ENCODE measurements around the gene TESK2. TPM values are rescaled to one million over a fixed set of nuclear protein-coding genes. Genes with fewer than 3 reads are reported as not detected.

Gene TESK2
- total and polyA plus RNA-seq, 2 of the 8 experiments (the other 6 are each of a cell fraction or from before 2014, with no cell fraction given): 10.8 to 12.6 TPM

GRCh38 chr1:45405636-45406035 is 85.3 kb downstream of the TESK2 start (continued):
- TF ChIP-seq, protein P1, sequence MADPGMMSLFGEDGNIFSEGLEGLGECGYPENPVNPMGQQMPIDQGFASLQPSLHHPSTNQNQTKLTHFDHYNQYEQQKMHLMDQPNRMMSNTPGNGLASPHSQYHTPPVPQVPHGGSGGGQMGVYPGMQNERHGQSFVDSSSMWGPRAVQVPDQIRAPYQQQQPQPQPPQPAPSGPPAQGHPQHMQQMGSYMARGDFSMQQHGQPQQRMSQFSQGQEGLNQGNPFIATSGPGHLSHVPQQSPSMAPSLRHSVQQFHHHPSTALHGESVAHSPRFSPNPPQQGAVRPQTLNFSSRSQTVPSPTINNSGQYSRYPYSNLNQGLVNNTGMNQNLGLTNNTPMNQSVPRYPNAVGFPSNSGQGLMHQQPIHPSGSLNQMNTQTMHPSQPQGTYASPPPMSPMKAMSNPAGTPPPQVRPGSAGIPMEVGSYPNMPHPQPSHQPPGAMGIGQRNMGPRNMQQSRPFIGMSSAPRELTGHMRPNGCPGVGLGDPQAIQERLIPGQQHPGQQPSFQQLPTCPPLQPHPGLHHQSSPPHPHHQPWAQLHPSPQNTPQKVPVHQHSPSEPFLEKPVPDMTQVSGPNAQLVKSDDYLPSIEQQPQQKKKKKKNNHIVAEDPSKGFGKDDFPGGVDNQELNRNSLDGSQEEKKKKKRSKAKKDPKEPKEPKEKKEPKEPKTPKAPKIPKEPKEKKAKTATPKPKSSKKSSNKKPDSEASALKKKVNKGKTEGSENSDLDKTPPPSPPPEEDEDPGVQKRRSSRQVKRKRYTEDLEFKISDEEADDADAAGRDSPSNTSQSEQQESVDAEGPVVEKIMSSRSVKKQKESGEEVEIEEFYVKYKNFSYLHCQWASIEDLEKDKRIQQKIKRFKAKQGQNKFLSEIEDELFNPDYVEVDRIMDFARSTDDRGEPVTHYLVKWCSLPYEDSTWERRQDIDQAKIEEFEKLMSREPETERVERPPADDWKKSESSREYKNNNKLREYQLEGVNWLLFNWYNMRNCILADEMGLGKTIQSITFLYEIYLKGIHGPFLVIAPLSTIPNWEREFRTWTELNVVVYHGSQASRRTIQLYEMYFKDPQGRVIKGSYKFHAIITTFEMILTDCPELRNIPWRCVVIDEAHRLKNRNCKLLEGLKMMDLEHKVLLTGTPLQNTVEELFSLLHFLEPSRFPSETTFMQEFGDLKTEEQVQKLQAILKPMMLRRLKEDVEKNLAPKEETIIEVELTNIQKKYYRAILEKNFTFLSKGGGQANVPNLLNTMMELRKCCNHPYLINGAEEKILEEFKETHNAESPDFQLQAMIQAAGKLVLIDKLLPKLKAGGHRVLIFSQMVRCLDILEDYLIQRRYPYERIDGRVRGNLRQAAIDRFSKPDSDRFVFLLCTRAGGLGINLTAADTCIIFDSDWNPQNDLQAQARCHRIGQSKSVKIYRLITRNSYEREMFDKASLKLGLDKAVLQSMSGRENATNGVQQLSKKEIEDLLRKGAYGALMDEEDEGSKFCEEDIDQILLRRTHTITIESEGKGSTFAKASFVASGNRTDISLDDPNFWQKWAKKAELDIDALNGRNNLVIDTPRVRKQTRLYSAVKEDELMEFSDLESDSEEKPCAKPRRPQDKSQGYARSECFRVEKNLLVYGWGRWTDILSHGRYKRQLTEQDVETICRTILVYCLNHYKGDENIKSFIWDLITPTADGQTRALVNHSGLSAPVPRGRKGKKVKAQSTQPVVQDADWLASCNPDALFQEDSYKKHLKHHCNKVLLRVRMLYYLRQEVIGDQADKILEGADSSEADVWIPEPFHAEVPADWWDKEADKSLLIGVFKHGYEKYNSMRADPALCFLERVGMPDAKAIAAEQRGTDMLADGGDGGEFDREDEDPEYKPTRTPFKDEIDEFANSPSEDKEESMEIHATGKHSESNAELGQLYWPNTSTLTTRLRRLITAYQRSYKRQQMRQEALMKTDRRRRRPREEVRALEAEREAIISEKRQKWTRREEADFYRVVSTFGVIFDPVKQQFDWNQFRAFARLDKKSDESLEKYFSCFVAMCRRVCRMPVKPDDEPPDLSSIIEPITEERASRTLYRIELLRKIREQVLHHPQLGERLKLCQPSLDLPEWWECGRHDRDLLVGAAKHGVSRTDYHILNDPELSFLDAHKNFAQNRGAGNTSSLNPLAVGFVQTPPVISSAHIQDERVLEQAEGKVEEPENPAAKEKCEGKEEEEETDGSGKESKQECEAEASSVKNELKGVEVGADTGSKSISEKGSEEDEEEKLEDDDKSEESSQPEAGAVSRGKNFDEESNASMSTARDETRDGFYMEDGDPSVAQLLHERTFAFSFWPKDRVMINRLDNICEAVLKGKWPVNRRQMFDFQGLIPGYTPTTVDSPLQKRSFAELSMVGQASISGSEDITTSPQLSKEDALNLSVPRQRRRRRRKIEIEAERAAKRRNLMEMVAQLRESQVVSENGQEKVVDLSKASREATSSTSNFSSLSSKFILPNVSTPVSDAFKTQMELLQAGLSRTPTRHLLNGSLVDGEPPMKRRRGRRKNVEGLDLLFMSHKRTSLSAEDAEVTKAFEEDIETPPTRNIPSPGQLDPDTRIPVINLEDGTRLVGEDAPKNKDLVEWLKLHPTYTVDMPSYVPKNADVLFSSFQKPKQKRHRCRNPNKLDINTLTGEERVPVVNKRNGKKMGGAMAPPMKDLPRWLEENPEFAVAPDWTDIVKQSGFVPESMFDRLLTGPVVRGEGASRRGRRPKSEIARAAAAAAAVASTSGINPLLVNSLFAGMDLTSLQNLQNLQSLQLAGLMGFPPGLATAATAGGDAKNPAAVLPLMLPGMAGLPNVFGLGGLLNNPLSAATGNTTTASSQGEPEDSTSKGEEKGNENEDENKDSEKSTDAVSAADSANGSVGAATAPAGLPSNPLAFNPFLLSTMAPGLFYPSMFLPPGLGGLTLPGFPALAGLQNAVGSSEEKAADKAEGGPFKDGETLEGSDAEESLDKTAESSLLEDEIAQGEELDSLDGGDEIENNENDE (IDR thresholded peaks at IDR 0.05; ENCODE audit: insufficient replicate concordance, low read length): no peak
- no peak for TF ChIP-seq JUN (IDR thresholded peaks at IDR 0.05; ENCODE audit: low read depth, low read length)
- TF ChIP-seq PHF8 (conservative IDR thresholded peaks at IDR 0.05; ENCODE audit: low read depth, low read length): no peak
- TF ChIP-seq BRCA1 (IDR thresholded peaks at IDR 0.05; ENCODE audit: low read depth, low read length): no peak
